GM06990 (cell line): ENCODE data around the gene ZFYVE19.

ENCODE experiments used
- DNase-seq: peaks from one replicate; pipeline ENCODE4 v3.0.0-alpha.2; 2011; ENCODE audit not compliant: insufficient read length; ENCODE audit errors: extremely low read depth
- H3K27me3 ChIP-seq: replicated peaks from 2 replicates; pipeline ENCODE4 v1.6.0; 2011; ENCODE audit warnings: low read length; ENCODE audit not compliant: control insufficient read depth, insufficient read depth
- H3K36me3 ChIP-seq: 2 replicates; pipeline ENCODE4 v1.5.1; 2011; ENCODE audit warnings: low read length; ENCODE audit not compliant: control insufficient read depth, insufficient read depth
- H3K4me3 ChIP-seq: replicated peaks from 2 replicates; pipeline ENCODE4 v1.5.1; 2011; ENCODE audit warnings: low read depth, mild to moderate bottlenecking, control low read depth, low read length
- CTCF ChIP-seq: IDR thresholded peaks from 2 replicates; pipeline ENCODE4 v1.5.1; 2011; ENCODE audit warnings: low read length, control low read depth, mild to moderate bottlenecking, inconsistent platforms; ENCODE audit not compliant: insufficient read depth, poor library complexity, severe bottlenecking

Gene ZFYVE19

GRCh38 chr15:40769274-40770146, 37.4 kb upstream of the ZFYVE19 start, which contains the start of gene C15orf62:
Gene C15orf62 (plus strand): TSS chr15:40769980. CDS start chr15:40770496, 516 bp downstream.
- H3K36me3 ChIP-seq = peaks cover 12% of the 10 kb centered on the region
- H3K4me3 ChIP-seq = no peak within 1 kb of the TSS
- peak; percentile 85 for DNase-seq
- TF ChIP-seq CTCF = no peak
- H3K27me3 ChIP-seq = no peaks in the 10 kb centered on the region

GRCh38 chr15:40770147-40770721, 36.7 kb upstream of the ZFYVE19 start:
- TF ChIP-seq CTCF = no peak
- H3K27me3 ChIP-seq = no peaks in the 10 kb centered on the region
- H3K36me3 ChIP-seq = peaks cover 16% of the 10 kb centered on the region
- no peak for DNase-seq
- no peak overlapping the region for H3K4me3 ChIP-seq

- H3K36me3 ChIP-seq = peaks cover 26% of the 10 kb centered on the region
- DNase-seq = no peak
- no peaks in the 10 kb centered on the region for H3K27me3 ChIP-seq
- TF ChIP-seq CTCF = no peak
- no peak overlapping the region for H3K4me3 ChIP-seq
Measured at GRCh38 chr15:40771242-40771641, 35.6 kb upstream of the ZFYVE19 start.

- H3K27me3 ChIP-seq = no peaks in the 10 kb centered on the region
- H3K36me3 ChIP-seq = peaks cover 29% of the 10 kb centered on the region
- TF ChIP-seq CTCF = no peak
- DNase-seq = no peak
- H3K4me3 ChIP-seq = no peak overlapping the region
Measured at GRCh38 chr15:40772014-40772413, 34.9 kb upstream of the ZFYVE19 start.

GRCh38 chr15:40773496-40773895, 33.4 kb upstream of the ZFYVE19 start:
- H3K4me3 ChIP-seq = no peak overlapping the region
- DNase-seq = no peak
- H3K36me3 ChIP-seq = peaks cover 24% of the 10 kb centered on the region

More at GRCh38 chr15:40773496-40773895, 33.4 kb upstream of the ZFYVE19 start:
- H3K27me3 ChIP-seq = no peaks in the 10 kb centered on the region
- TF ChIP-seq CTCF = no peak
